IMR-90 (cell line): Measurements from ENCODE around the gene CERKL. TPM values are rescaled to one million over a fixed set of nuclear protein-coding genes. Genes with fewer than 3 reads are reported as not detected.

Experiments
- ATAC-seq: fragments of 200-7000 bp; cut with Tn5 transposase; 2 replicates; pipeline ENCODE4 v1.9.1; 2020; ENCODE audit warnings: low read depth, mild to moderate bottlenecking, moderate library complexity
- BruUV-seq: library from RNA; stranded (reverse); fragments of 400-500 nt; replicated peaks from 2 replicates; lab custom pipeline; 2021; lab: Mats Ljungman, UMichigan
- CTCF ChIA-PET: fragments of 300-600 bp; formaldehyde crosslinking; extraction: SDS; loops from one replicate; lab custom pipeline; 2021; ENCODE audit warnings: antibody characterized with exemption; lab: Yijun Ruan, JAX
- POLR2A ChIA-PET: fragments of 300-600 bp; sonication (Branson Sonifier 250); formaldehyde crosslinking; loops from one replicate; lab custom pipeline; 2022; ENCODE audit warnings: antibody characterized with exemption; ENCODE audit not compliant: unreplicated experiment; lab: Charles Lee
- DNase-seq: peaks from one replicate; pipeline ENCODE4 v3.0.0; 2013
- H2AFZ ChIP-seq: replicated peaks from 2 replicates; pipeline ENCODE3; 2013; ENCODE audit warnings: low read length, mild to moderate bottlenecking; ENCODE audit not compliant: poor library complexity
- H2AK5ac ChIP-seq: 2 replicates; pipeline ENCODE4 v1.6.1; 2013; ENCODE audit warnings: low read depth, low read length, inconsistent platforms
- H2AK9ac ChIP-seq: replicated peaks from 2 replicates; pipeline ENCODE3; 2013; ENCODE audit warnings: mild to moderate bottlenecking, low read depth, low read length, moderate library complexity; ENCODE audit not compliant: poor library complexity
- H2BK120ac ChIP-seq: 2 replicates; pipeline ENCODE4 v1.6.1; 2013; ENCODE audit warnings: low read depth, low read length, inconsistent platforms
- H2BK15ac ChIP-seq: 3 replicates; pipeline ENCODE4 v1.6.1; 2013; ENCODE audit warnings: low read depth, low read length, inconsistent platforms
- H2BK20ac ChIP-seq: 2 replicates; pipeline ENCODE4 v1.6.1; 2013; ENCODE audit warnings: low read depth, mild to moderate bottlenecking, inconsistent platforms, low read length, moderate library complexity
- H2BK5ac ChIP-seq: 2 replicates; pipeline ENCODE4 v1.6.1; 2013; ENCODE audit warnings: mild to moderate bottlenecking, low read depth, low read length, inconsistent platforms; ENCODE audit not compliant: poor library complexity, severe bottlenecking
- H3K14ac ChIP-seq: replicated peaks from 2 replicates; pipeline ENCODE4 v1.6.1; 2013; ENCODE audit warnings: low read depth, low read length, inconsistent platforms
- H3K18ac ChIP-seq: 2 replicates; pipeline ENCODE4 v1.6.1; 2013; ENCODE audit warnings: low read depth, low read length, control low read depth
- H3K23ac ChIP-seq: 2 replicates; pipeline ENCODE4 v1.6.1; 2013; ENCODE audit warnings: low read depth, low read length, inconsistent platforms
- H3K27ac ChIP-seq: 2 replicates; pipeline ENCODE4 v1.5.1; 2013; ENCODE audit warnings: mild to moderate bottlenecking, control low read depth, low read length; ENCODE audit not compliant: insufficient read depth
- H3K27me3 ChIP-seq: 2 replicates; pipeline ENCODE4 v1.6.1; 2013; ENCODE audit warnings: low read length; ENCODE audit not compliant: control insufficient read depth, insufficient read depth
- H3K36me3 ChIP-seq: 2 replicates; pipeline ENCODE4 v1.6.1; 2013; ENCODE audit warnings: low read length, mixed read lengths; ENCODE audit not compliant: control insufficient read depth, insufficient read depth
- H3K4ac ChIP-seq: 2 replicates; pipeline ENCODE4 v1.6.1; 2013; ENCODE audit warnings: low read depth, low read length, inconsistent platforms
- H3K4me1 ChIP-seq: 2 replicates; pipeline ENCODE4 v1.6.1; 2013; ENCODE audit warnings: low read length, mixed read lengths; ENCODE audit not compliant: control insufficient read depth, insufficient read depth
- H3K4me2 ChIP-seq: 2 replicates; pipeline ENCODE4 v1.6.1; 2013; ENCODE audit warnings: low read depth, mild to moderate bottlenecking, control low read depth, low read length, moderate library complexity
- H3K4me3 ChIP-seq: 2 replicates; pipeline ENCODE4 v1.5.1; 2013; ENCODE audit warnings: low read depth, mild to moderate bottlenecking, control low read depth, low read length, moderate library complexity; ENCODE audit not compliant: insufficient read depth
- H3K56ac ChIP-seq: 2 replicates; pipeline ENCODE4 v1.6.1; 2013; ENCODE audit warnings: low read length, inconsistent platforms; ENCODE audit not compliant: insufficient read depth; ENCODE audit errors: extremely low read depth
- H3K79me1 ChIP-seq, 2 experiments: 2 replicates each; pipeline ENCODE4 v1.6.1; 2013; ENCODE audit warnings: low read length in 2 of 2, inconsistent platforms in 1 of 2, low read depth in 1 of 2
- H3K9ac ChIP-seq: 2 replicates; pipeline ENCODE4 v1.6.1; 2013; ENCODE audit warnings: low read depth, low read length, control low read depth
- H3K9me1 ChIP-seq: 2 replicates; pipeline ENCODE4 v1.6.1; 2013; ENCODE audit warnings: low read length, inconsistent platforms; ENCODE audit not compliant: insufficient read depth
- H3K9me3 ChIP-seq: 2 replicates; pipeline ENCODE4 v1.6.1; 2013; ENCODE audit warnings: low read length; ENCODE audit not compliant: control insufficient read depth, insufficient read depth
- H4K20me1 ChIP-seq: 2 replicates; pipeline ENCODE4 v1.6.1; 2013; ENCODE audit warnings: low read length, inconsistent platforms; ENCODE audit not compliant: insufficient read depth
- H4K5ac ChIP-seq: 2 replicates; pipeline ENCODE4 v1.6.1; 2013; ENCODE audit warnings: mild to moderate bottlenecking, low read depth, low read length, control low read depth
- H4K8ac ChIP-seq, 2 experiments: 2 replicates each; pipeline ENCODE4 v1.6.1; 2013; ENCODE audit warnings: low read depth in 2 of 2, low read length in 2 of 2, control low read depth in 1 of 2, inconsistent platforms in 1 of 2
- H4K91ac ChIP-seq: 2 replicates; pipeline ENCODE4 v1.6.1; 2013; ENCODE audit warnings: low read depth, low read length, inconsistent platforms; ENCODE audit not compliant: insufficient read depth
- BHLHE40 ChIP-seq: fragments of 150-350 bp; IDR thresholded peaks from 2 replicates; pipeline ENCODE4 v1.6.1; 2016; ENCODE audit warnings: mild to moderate bottlenecking, low read depth, low read length
- CEBPB ChIP-seq: IDR thresholded peaks from 2 replicates; pipeline ENCODE4 v1.6.1; 2012; ENCODE audit warnings: low read depth, low read length, improper control_type of control experiment
- MXI1 ChIP-seq: IDR thresholded peaks from 2 replicates; pipeline ENCODE4 v1.6.1; 2012; ENCODE audit warnings: low read depth, mild to moderate bottlenecking, low read length, moderate library complexity, borderline replicate concordance
- POLR2A ChIP-seq: IDR thresholded peaks from 2 replicates; pipeline ENCODE4 v1.6.1; 2012; ENCODE audit warnings: mild to moderate bottlenecking, low read depth, low read length
- RAD21 ChIP-seq: IDR thresholded peaks from 2 replicates; pipeline ENCODE4 v1.6.1; 2012; ENCODE audit warnings: low read length, improper control_type of control experiment
- RCOR1 ChIP-seq: IDR thresholded peaks from 2 replicates; pipeline ENCODE4 v1.6.1; 2012; ENCODE audit warnings: mild to moderate bottlenecking, low read length, improper control_type of control experiment; ENCODE audit not compliant: insufficient replicate concordance
- WGBS, 2 experiments: methylation state at CpG; one replicate each; pipeline versions ENCODE4 v1.1.5 to v1.1.7; 2013; ENCODE audit warnings: missing lambda C conversion rate in 2 of 2; ENCODE audit not compliant: insufficient read length in 1 of 2; ENCODE audit errors: extremely low coverage in 2 of 2; 5-methylcytosine and 5-hydroxymethylcytosine counted together
- dilution Hi-C: fragments of 300-500 bp; cut with HindIII; formaldehyde crosslinking; loops from one replicate; pipeline ENCODE4 v1.14.3; 2018; ENCODE audit warnings: low sequenced_read_pairs; ENCODE audit not compliant: unreplicated experiment
- in situ Hi-C: fragments of 300-500 bp; cut with MboI; formaldehyde crosslinking; loops from 3 replicates; pipeline ENCODE4 v1.14.3; 2019; ENCODE audit warnings: low sequenced_read_pairs, inconsistent platforms, mixed read lengths
- intact Hi-C: fragments of 100-400 bp; cut with micrococcal nuclease; formaldehyde crosslinking; loops from 2 replicates; pipeline ENCODE4 v1.10.0; 2022
- polyA plus RNA-seq, 3 experiments: library from polyadenylated mRNA; depleted of rRNA; stranded (reverse); fragments of >200 nt; gene quantifications; 2 replicates each; pipeline ENCODE4 v1.2.3, GENCODE V29; 2012; ENCODE audit warnings: low replicate concordance in 1 of 3
- total RNA-seq: library from RNA; depleted of rRNA; stranded (reverse); fragments of >200 nt; gene quantifications from 2 replicates; pipeline ENCODE4 v1.2.3, GENCODE V29; 2012
- TF ChIP-seq, protein P1 (sequence below): conservative IDR thresholded peaks from 2 replicates; pipeline ENCODE4 v1.5.1; 2012; ENCODE audit warnings: mild to moderate bottlenecking, low read depth, low read length, improper control_type of control experiment
- TF ChIP-seq, protein P2 (sequence below): fragments of 150-350 bp; IDR thresholded peaks from 2 replicates; pipeline ENCODE4 v1.6.1; 2017; ENCODE audit warnings: mild to moderate bottlenecking, antibody characterized with exemption, low read length, low read depth

The CERKL gene
- total and polyA plus RNA-seq, 2 of the 4 experiments (the other 2 are of a cell fraction) = under 0.01 TPM; not detected in 1

DNA sequence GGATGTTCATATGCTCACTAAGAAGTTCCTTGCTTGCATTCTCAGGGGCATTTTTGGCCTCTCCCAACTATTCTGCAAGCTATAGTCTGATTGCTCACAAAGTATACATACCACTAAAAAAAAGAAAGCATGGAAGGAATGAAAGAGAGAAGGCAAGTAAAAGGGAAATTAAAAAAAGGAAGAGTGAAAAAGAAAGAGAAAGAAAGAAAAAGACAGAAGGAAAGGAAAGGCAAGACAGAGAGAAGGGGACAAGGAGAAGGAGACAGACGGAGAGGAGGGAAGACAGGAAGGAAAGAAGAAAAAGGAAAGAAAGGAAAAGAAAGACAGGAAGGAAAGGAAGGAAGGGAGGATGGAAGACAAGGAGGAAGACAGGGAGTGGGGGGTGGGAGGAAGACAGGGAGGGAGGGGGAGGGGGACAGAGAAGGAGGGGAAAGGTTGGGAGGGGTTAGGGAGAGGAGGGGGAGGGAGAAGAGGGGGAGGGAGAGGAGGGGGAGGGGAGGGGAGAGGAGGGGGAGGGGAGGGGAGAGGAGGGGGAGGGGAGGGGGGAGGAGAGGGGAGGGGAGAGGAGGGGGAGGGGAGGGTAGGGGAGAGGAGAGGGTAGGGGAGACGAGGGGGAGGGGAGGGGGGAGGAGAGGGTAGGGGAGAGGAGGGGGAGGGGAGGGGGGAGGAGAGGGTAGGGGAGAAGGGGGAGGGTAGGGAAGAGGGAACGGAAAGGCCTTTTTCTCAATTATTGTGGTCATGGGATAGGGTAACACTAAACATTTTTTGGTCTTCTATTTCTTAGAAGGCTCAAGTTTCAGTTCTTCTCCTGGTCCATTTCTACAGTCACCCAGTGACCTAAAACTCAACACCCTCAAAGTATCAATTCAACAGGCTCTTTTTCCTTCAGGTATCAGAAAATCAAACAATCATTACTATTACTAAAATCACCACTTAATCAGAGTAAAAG is 50.7 kb downstream of the CERKL start:
- Histone ChIP-seq H3K4me1 (no peaks in the 10 kb centered on the region), H2BK120ac (no peak overlapping the region), H3K18ac (no peak overlapping the region), H2AFZ (no peak overlapping the region), H2BK20ac (no peak overlapping the region), H3K79me1 (no peaks in the 10 kb centered on the region), H3K23ac (no peak overlapping the region), H2BK15ac (no peak overlapping the region), H3K36me3 (no peaks in the 10 kb centered on the region), H3K4me3 (no peak overlapping the region), H3K56ac (no peak overlapping the region), H3K9me3 (no peaks in the 10 kb centered on the region), H3K9ac (no peak overlapping the region), H3K27me3 (no peaks in the 10 kb centered on the region), H3K4ac (no peak overlapping the region), H3K4me2 (no peak overlapping the region), H3K27ac (no peak overlapping the region), H2AK5ac (no peak overlapping the region), H2BK5ac (no peak overlapping the region), H3K9me1 (no peaks in the 10 kb centered on the region), H4K8ac (no peak overlapping the region), H4K91ac (no peak overlapping the region), H2AK9ac (no peak overlapping the region), H4K5ac (no peak overlapping the region), H3K14ac (no peak overlapping the region), H4K20me1 (no peaks in the 10 kb centered on the region)
- DNase-seq (no peak), ATAC-seq (no peak)
- in situ Hi-C loops = no loop called here
- WGBS, 2 experiments = 54% methylated on average over 1 of the region's 3 CpGs; no CpG with 5 or more reads in 1 of the 2 experiments
- CTCF ChIA-PET = no interaction called here
- intact Hi-C loops = no loop called here
- BruUV-seq = no TSS peak
- POLR2A ChIA-PET = no interaction called here
- dilution Hi-C loops = no loop called here
- TF ChIP-seq BHLHE40 (no peak), MXI1 (no peak), RAD21 (no peak), CEBPB (no peak), RCOR1 (no peak), POLR2A (no peak)
- TF ChIP-seq, protein P1, sequence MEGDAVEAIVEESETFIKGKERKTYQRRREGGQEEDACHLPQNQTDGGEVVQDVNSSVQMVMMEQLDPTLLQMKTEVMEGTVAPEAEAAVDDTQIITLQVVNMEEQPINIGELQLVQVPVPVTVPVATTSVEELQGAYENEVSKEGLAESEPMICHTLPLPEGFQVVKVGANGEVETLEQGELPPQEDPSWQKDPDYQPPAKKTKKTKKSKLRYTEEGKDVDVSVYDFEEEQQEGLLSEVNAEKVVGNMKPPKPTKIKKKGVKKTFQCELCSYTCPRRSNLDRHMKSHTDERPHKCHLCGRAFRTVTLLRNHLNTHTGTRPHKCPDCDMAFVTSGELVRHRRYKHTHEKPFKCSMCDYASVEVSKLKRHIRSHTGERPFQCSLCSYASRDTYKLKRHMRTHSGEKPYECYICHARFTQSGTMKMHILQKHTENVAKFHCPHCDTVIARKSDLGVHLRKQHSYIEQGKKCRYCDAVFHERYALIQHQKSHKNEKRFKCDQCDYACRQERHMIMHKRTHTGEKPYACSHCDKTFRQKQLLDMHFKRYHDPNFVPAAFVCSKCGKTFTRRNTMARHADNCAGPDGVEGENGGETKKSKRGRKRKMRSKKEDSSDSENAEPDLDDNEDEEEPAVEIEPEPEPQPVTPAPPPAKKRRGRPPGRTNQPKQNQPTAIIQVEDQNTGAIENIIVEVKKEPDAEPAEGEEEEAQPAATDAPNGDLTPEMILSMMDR = no peak
- TF ChIP-seq, protein P2, sequence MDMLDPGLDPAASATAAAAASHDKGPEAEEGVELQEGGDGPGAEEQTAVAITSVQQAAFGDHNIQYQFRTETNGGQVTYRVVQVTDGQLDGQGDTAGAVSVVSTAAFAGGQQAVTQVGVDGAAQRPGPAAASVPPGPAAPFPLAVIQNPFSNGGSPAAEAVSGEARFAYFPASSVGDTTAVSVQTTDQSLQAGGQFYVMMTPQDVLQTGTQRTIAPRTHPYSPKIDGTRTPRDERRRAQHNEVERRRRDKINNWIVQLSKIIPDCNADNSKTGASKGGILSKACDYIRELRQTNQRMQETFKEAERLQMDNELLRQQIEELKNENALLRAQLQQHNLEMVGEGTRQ = no peak
